GM21786 (cell line): Measurements from ENCODE around the gene FUT3.
A peak's percentile ranks its signal among the peaks of the same experiment; 100 is the strongest.

Experiments used
- ATAC-seq: cut with Tn5 transposase; IDR thresholded peaks from one replicate; pipeline ENCODE4 v1.9.1; 2021; ENCODE audit not compliant: unreplicated experiment

Gene FUT3

DNA sequence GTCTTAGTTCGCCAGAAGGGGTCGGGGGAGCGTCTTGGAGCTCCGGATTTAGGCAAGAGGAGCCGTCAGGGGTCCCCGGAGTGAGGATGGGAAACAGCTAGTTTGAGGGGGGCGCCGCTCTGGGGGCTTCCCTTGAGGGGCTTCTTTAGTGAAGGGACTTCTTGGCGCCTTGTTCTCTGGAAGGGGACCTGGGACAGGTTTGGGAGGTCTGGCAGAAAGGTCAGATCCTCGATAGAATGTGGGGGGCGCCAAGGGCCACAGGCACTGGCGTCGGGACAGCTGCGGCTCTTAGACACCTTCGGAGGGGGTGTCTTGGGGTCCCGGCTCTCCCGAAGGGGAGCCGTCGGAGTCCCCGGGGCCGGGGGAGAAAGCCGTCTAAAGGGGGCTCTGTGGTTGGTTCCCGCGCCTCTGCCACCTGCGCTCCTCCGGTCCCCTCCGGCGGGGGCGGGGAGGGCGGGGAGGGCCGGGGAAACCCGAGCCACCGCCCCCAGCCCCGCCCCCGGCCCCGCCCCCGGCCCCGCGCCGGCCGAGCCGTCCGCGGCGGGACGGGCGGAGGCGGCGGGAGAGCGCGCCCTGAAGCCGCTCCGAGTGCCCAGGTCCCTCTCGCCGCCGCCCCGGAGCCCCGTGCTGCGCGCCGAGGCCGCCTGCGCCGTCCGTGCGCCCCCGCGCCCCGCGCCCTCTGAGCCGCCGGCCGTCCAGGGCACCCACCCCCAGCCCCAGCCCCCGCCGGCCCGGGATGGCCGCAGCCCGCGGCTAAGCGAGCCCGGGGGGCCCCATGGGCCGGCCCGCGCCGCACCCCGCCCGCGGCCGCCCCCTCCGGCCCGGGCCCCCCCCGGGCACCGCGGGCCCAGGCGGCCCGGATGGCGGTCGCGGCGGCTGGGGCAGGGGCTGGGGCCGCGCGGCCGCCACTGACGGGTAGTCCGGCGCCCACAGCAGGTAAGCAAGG is 46.5 kb downstream of the FUT3 start, which contains the start of gene NRTN:
TSS of gene NRTN (plus strand) at position 552 of the 946 bp plus-strand sequence. CDS start 19,099 bp downstream, outside the sequence.
- no peak for ATAC-seq

GRCh38 chr19:5803752-5804515 is 47.3 kb downstream of the FUT3 start:
- ATAC-seq: peak; percentile 63

GRCh38 chr19:5803441-5803751 is 47.9 kb downstream of the FUT3 start:
- ATAC-seq: no peak

- ATAC-seq: no peak
These were observed 49.2 kb downstream of the FUT3 start for GRCh38 chr19:5801796-5802619.

DNA sequence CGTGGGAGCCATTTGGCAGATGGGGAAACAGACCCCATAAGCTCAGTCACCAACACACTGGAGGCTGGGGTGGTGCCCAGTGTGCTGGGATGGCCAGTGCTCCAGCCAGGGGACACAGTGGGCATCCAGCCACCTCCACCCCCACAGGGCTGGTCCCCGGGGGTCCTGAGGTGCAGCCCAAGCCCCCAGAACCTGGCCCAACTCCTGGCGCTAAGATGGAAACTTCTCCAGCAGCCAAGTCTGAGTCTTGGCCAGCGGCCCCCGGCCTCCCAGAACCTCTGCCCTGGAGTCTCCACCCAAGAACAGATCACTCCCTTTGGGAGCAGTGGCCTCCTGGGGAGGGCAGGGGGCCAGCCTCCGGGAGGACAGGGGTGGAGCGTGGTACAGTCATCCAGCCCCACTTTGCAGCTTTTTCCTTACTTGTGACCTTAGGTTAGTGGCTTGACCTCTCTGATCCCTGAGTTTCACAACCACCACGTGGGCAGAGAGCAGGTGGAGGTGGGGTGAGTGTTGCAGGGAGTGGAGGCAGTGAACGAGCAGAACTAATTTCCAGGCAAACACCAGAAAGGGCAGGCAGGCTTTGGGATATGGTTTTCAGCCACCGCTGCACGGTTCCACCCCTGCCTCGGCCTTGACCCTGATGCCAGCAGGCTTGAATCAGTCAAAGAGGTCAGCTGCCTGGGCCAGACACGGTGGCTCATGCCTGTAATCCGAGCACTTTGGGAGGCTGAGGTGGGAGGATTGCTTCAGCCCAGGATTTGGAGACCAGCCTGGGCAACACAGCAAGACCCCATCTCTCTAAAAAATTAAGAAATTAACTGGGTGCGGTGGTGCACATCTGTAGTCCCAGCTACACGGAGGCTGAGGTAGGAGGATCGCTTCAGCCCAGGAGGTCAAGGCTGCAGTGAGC is 50.6 kb downstream of the FUT3 start:
- ATAC-seq: no peak

GRCh38 chr19:5799247-5800241 is 51.7 kb downstream of the FUT3 start:
- ATAC-seq: no peak

DNA sequence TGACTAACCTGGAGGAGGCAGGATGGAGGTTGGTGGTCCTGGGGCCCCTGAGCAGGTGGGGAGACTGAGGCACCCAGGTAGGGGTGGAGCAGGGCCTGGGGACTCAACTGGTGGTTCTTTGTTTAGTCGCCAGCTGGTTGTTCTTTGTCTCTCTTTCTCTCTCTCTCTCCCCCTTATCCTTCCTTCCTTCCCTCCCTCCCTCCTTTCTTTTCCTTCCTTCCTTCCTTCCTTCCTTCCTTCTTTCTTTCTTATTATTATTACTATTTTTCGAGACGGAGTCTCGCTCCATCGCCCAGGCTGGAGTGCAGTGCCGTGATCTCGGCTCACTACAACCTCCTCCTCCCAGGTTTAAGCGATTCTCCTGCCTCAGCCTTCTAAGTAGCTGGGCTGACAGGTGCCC is 53.0 kb downstream of the FUT3 start:
- ATAC-seq: no peak

GRCh38 chr19:5795382-5795919 is 55.8 kb downstream of the FUT3 start:
- ATAC-seq: no peak

- no peak for ATAC-seq
These were observed 58.1 kb downstream of the FUT3 start for GRCh38 chr19:5793188-5793587.
